Measurements from ENCODE around the gene ERF. TPM values are rescaled to one million over a fixed set of nuclear protein-coding genes. Genes with fewer than 3 reads are reported as not detected.

Gene ERF
- total and polyA plus RNA-seq, 2 experiments from 2014 or later, result 24.4 to 47.1 TPM

GRCh38 chr19:42255766-42256745 lies 1.1 kb upstream of the ERF start:
- H2AFZ ChIP-seq, result peak overlapping the region; percentile 77

GRCh38 chr19:42254089-42254849 lies 659 bp downstream of the ERF start:
- Histone ChIP-seq H3K4me3 (peak overlapping the region; percentile 99), H3K36me3 (replicated peaks; ENCODE audit: insufficient read depth, low read depth) (no peaks in the 10 kb centered on the region), H3K79me2 (peaks cover 61% of the 10 kb centered on the region), H3K9me3 (ENCODE audit: low read depth) (no peaks in the 10 kb centered on the region), H3K4me2 (peak overlapping the region; percentile 99), H3K27ac (peak overlapping the region; percentile 100), H4K20me1 (ENCODE audit: insufficient read depth, poor library complexity, severe bottlenecking) (peaks cover 42% of the 10 kb centered on the region), H3K9me2 (replicated peaks; ENCODE audit: insufficient read depth) (no peaks in the 10 kb centered on the region), H3K27me3 (no peaks in the 10 kb centered on the region), H2AFZ (peak overlapping the region; percentile 63), H3K4me1 (ENCODE audit: insufficient read depth) (peaks cover 24% of the 10 kb centered on the region)
- WGBS (ENCODE audit: low lambda C conversion rate, missing lambda C conversion rate), result under 1% methylated on average over 27 of the region's 70 CpGs
- DNase-seq (ENCODE audit: low spot score), result peak; percentile 87
- TF ChIP-seq EZH2phosphoT487 (IDR thresholded peaks at IDR 0.05; ENCODE audit: low read depth, severe bottlenecking, unreplicated experiment) (no peak), CTCF (IDR thresholded peaks at IDR 0.05; ENCODE audit: poor library complexity) (no peak), EZH2 (IDR thresholded peaks at IDR 0.05; ENCODE audit: borderline replicate concordance) (no peak)

More at GRCh38 chr19:42255766-42256745, 1.1 kb upstream of the ERF start:
- 14% methylated on average over 25 of the region's 38 CpGs for WGBS (ENCODE audit: low lambda C conversion rate, missing lambda C conversion rate)
- H3K36me3 ChIP-seq (replicated peaks; ENCODE audit: insufficient read depth, low read depth), result no peaks in the 10 kb centered on the region
- peak; percentile 74 for DNase-seq (ENCODE audit: low spot score)
- peaks cover 20% of the 10 kb centered on the region for H3K4me1 ChIP-seq (ENCODE audit: insufficient read depth)
- H3K27me3 ChIP-seq, result no peaks in the 10 kb centered on the region
- H3K4me2 ChIP-seq, result peak overlapping the region; percentile 96
- no peak for TF ChIP-seq CTCF (IDR thresholded peaks at IDR 0.05; ENCODE audit: poor library complexity)
- no peak for TF ChIP-seq EZH2 (IDR thresholded peaks at IDR 0.05; ENCODE audit: borderline replicate concordance)
- TF ChIP-seq EZH2phosphoT487 (IDR thresholded peaks at IDR 0.05; ENCODE audit: low read depth, severe bottlenecking, unreplicated experiment), result no peak
- peaks cover 43% of the 10 kb centered on the region for H3K79me2 ChIP-seq
- H3K9me3 ChIP-seq (ENCODE audit: low read depth), result no peaks in the 10 kb centered on the region
- H3K27ac ChIP-seq, result peak overlapping the region; percentile 96
- H3K4me3 ChIP-seq, result peak overlapping the region; percentile 74
- H3K9me2 ChIP-seq (replicated peaks; ENCODE audit: insufficient read depth), result no peaks in the 10 kb centered on the region
- peaks cover 24% of the 10 kb centered on the region for H4K20me1 ChIP-seq (ENCODE audit: insufficient read depth, poor library complexity, severe bottlenecking)

GRCh38 chr19:42253245-42254088 lies 1.5 kb downstream of the ERF start:
- H3K79me2 ChIP-seq, result peaks cover 62% of the 10 kb centered on the region

More at GRCh38 chr19:42253245-42254088, 1.5 kb downstream of the ERF start:
- 3% methylated on average over 23 of the region's 71 CpGs for WGBS (ENCODE audit: low lambda C conversion rate, missing lambda C conversion rate)
- peak overlapping the region; percentile 100 for H3K27ac ChIP-seq
- no peaks in the 10 kb centered on the region for H3K9me3 ChIP-seq (ENCODE audit: low read depth)
- DNase-seq (ENCODE audit: low spot score), result peak; percentile 79
- H3K36me3 ChIP-seq (replicated peaks; ENCODE audit: insufficient read depth, low read depth), result no peaks in the 10 kb centered on the region
- TF ChIP-seq EZH2 (IDR thresholded peaks at IDR 0.05; ENCODE audit: borderline replicate concordance) (no peak), CTCF (IDR thresholded peaks at IDR 0.05; ENCODE audit: poor library complexity) (no peak), EZH2phosphoT487 (IDR thresholded peaks at IDR 0.05; ENCODE audit: low read depth, severe bottlenecking, unreplicated experiment) (no peak)
- H4K20me1 ChIP-seq (ENCODE audit: insufficient read depth, poor library complexity, severe bottlenecking), result peaks cover 44% of the 10 kb centered on the region
- no peaks in the 10 kb centered on the region for H3K27me3 ChIP-seq
- no peaks in the 10 kb centered on the region for H3K9me2 ChIP-seq (replicated peaks; ENCODE audit: insufficient read depth)
- H2AFZ ChIP-seq, result peak overlapping the region; percentile 63
- H3K4me2 ChIP-seq, result peak overlapping the region; percentile 99
- peak overlapping the region; percentile 99 for H3K4me3 ChIP-seq
- peaks cover 24% of the 10 kb centered on the region for H3K4me1 ChIP-seq (ENCODE audit: insufficient read depth)
